ENCODE measurements around the gene MRPS14. TPM values are rescaled to one million over a fixed set of nuclear protein-coding genes. Genes with fewer than 3 reads are reported as not detected.

Gene MRPS14
- polyA plus RNA-seq, 1 donor from 2014 or later, result 49.5 TPM

DNA sequence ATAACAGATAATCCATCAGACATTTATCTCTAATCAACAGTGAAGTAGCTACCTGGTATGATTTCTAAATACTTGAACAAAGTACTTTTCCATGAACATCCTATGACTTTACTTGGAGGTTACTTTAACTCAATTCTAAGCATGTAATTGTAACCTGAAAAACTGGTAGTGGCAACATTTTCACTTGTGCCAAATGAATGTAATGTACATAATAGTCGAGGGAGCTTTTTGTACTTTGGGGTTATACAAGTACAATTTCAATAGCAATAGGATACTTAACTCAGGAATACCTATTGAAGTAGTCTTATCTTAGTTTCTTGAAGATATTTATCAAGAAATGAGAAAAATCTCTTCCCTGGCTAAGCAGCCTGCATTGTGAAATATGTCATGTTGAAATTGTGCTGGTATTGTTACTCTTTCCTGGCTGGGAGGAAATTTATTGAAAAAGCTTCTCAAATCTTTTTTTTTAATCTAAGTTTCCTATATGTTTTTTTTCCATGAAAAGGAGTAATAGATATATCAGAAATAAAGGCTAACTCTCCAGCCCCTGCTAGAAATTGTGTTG is 57.1 kb downstream of the MRPS14 start:
- H4K20me1 ChIP-seq (ENCODE audit: insufficient read depth), result no peaks in the 10 kb centered on the region
- H3K27me3 ChIP-seq (ENCODE audit: insufficient read depth, low read depth, low read length), result no peaks in the 10 kb centered on the region
- no peaks in the 10 kb centered on the region for H3K9me2 ChIP-seq (ENCODE audit: insufficient read depth, low read length)
- H3K4me2 ChIP-seq (ENCODE audit: low read length), result no peak overlapping the region
- no peak overlapping the region for H3K9ac ChIP-seq (ENCODE audit: low read length)
- no peak overlapping the region for H3K27ac ChIP-seq (ENCODE audit: low read length)
- no peaks in the 10 kb centered on the region for H3K9me3 ChIP-seq (ENCODE audit: low read length)
- no peak overlapping the region for H2AFZ ChIP-seq (ENCODE audit: low read depth, low read length)
- TF ChIP-seq SMC3 (conservative IDR thresholded peaks at IDR 0.05; ENCODE audit: poor library complexity) (no peak), RAD21 (conservative IDR thresholded peaks at IDR 0.05) (no peak)
- H3F3A ChIP-seq (ENCODE audit: insufficient read depth, low read length, poor library complexity, severe bottlenecking), result no peaks in the 10 kb centered on the region
- no peaks in the 10 kb centered on the region for H3K79me2 ChIP-seq (replicated peaks; ENCODE audit: insufficient read depth, low read length)
- no peak overlapping the region for H3K4me3 ChIP-seq (ENCODE audit: low read length)
- peaks cover 7% of the 10 kb centered on the region for H3K36me3 ChIP-seq (ENCODE audit: insufficient read depth, low read length)

DNA sequence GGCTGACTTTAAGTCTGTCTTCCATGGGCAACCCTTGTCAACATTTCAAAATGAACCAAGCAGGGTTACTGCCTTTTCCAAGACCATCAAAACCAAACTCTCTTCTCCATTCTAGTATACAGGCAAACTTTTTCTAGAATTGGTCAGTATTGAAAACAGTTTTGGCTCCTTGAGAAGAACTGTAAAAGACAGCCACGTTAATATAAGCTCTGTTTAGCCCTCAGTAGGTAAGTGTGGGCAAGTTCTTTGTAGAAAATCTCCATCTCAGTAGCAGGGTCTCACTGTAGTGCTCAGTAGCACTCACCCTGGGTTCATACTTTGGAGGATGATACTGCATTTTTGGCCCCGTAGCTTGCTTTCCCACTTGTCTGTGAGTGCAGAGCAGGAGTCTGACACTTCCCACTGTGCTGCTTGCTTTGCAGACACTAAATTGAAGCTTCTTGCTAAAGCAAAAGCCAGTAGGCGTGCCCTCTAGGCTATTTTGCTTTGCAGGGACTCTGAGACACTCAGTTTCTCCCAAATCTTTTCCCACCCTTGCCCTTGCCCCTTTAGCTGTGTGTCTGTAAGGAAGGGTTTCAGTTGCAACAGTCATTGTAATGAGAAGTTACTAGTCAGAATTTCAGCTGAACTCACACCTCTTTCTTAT is 57.7 kb downstream of the MRPS14 start:
- Histone ChIP-seq H3K9ac (ENCODE audit: low read length) (no peak overlapping the region), H3K79me2 (replicated peaks; ENCODE audit: insufficient read depth, low read length) (no peaks in the 10 kb centered on the region), H3K4me3 (ENCODE audit: low read length) (no peak overlapping the region), H3K9me2 (ENCODE audit: insufficient read depth, low read length) (no peaks in the 10 kb centered on the region), H4K20me1 (ENCODE audit: insufficient read depth) (no peaks in the 10 kb centered on the region), H3K36me3 (ENCODE audit: insufficient read depth, low read length) (peaks cover 7% of the 10 kb centered on the region), H3K4me2 (ENCODE audit: low read length) (no peak overlapping the region), H3K9me3 (ENCODE audit: low read length) (no peaks in the 10 kb centered on the region), H2AFZ (ENCODE audit: low read depth, low read length) (no peak overlapping the region), H3F3A (ENCODE audit: insufficient read depth, low read length, poor library complexity, severe bottlenecking) (no peaks in the 10 kb centered on the region), H3K27ac (ENCODE audit: low read length) (no peak overlapping the region), H3K27me3 (ENCODE audit: insufficient read depth, low read depth, low read length) (no peaks in the 10 kb centered on the region)
- TF ChIP-seq EP300 (conservative IDR thresholded peaks at IDR 0.05; ENCODE audit: poor library complexity, severe bottlenecking), result no peak
- TF ChIP-seq EZH2 (IDR thresholded peaks at IDR 0.05; ENCODE audit: borderline replicate concordance, insufficient read depth, low read length, poor library complexity, severe bottlenecking), result no peak

DNA sequence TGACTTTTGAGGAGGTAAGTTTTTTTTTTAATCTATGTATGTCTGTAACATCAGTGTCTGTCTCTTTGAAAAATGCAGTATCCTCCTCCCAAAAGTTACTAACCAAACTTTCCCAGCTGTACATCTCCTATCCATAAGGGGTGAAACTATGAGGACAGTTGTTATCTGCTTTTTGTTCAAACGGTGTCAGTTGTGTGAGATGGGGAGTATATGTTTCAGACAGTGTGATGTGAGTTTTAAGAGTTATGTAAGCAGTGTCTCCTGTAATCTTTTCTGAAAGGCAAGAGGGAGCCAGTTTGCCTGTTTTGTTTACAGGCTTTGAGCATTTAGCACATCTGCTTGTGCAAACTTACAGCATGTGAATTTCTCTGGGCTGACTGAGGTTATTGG is 58.3 kb downstream of the MRPS14 start:
- H3F3A ChIP-seq (ENCODE audit: insufficient read depth, low read length, poor library complexity, severe bottlenecking), result no peaks in the 10 kb centered on the region
- H3K4me3 ChIP-seq (ENCODE audit: low read length), result no peak overlapping the region
- H3K79me2 ChIP-seq (replicated peaks; ENCODE audit: insufficient read depth, low read length), result no peaks in the 10 kb centered on the region
- TF ChIP-seq EZH2 (IDR thresholded peaks at IDR 0.05; ENCODE audit: borderline replicate concordance, insufficient read depth, low read length, poor library complexity, severe bottlenecking) (no peak), EP300 (conservative IDR thresholded peaks at IDR 0.05; ENCODE audit: poor library complexity, severe bottlenecking) (no peak), MXI1 (conservative IDR thresholded peaks at IDR 0.05; ENCODE audit: poor library complexity, severe bottlenecking) (no peak), POLR2AphosphoS5 (IDR thresholded peaks at IDR 0.05) (no peak), REST (IDR thresholded peaks at IDR 0.05; ENCODE audit: borderline replicate concordance) (no peak), SMC3 (conservative IDR thresholded peaks at IDR 0.05; ENCODE audit: poor library complexity) (no peak), TAF1 (IDR thresholded peaks at IDR 0.05; ENCODE audit: low read depth) (no peak), RAD21 (conservative IDR thresholded peaks at IDR 0.05) (no peak)
- H4K20me1 ChIP-seq (ENCODE audit: insufficient read depth), result no peaks in the 10 kb centered on the region
- H3K27ac ChIP-seq (ENCODE audit: low read length), result no peak overlapping the region
- no peaks in the 10 kb centered on the region for H3K27me3 ChIP-seq (ENCODE audit: insufficient read depth, low read depth, low read length)
- no peaks in the 10 kb centered on the region for H3K9me3 ChIP-seq (ENCODE audit: low read length)
- no peaks in the 10 kb centered on the region for H3K9me2 ChIP-seq (ENCODE audit: insufficient read depth, low read length)
- no peak overlapping the region for H3K4me2 ChIP-seq (ENCODE audit: low read length)
- H2AFZ ChIP-seq (ENCODE audit: low read depth, low read length), result no peak overlapping the region
- H3K9ac ChIP-seq (ENCODE audit: low read length), result no peak overlapping the region
- peaks cover 5% of the 10 kb centered on the region for H3K36me3 ChIP-seq (ENCODE audit: insufficient read depth, low read length)

Data from neural cell (in vitro differentiated cells).